ENCODE measurements around the gene ARRDC2.
"Not testable (repeated sequence)": the region's sequence is repeated elsewhere in the genome, so short reads cannot be mapped to it uniquely, and the experiment has no call there.

ARRDC2 gene

DNA sequence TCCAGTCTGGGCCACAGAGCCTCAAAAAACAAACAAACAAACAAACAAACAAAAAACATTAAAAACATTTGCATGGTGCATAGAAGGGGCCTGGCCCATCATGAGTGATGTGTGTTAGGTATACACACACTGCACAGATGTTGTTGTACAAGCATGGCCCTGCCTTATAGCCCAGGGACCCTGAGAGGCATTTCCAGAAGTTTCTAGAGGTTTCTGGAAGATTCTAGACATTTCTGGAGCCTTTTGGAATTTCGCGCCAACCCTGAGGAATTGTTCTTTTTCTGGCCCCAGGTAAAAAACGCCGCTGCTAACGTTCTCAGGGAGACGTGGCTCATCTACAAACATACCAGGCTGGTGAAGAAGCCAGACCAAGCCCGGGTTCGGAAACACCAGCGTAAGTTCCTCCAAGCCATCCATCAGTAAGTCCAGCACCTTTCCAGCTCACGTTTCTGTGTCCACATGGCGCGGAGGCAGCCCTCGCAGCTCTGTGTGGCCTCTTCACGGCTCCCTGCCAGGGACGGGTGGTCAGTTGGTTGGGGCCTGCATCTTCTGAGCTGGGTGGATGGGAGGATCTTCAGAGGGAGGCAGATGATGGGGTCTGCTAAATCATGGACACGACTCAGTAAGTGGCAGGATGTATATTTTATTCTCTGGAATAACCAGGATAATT is 18.4 kb upstream of the ARRDC2 start:
- DNase-seq (ENCODE audit: low spot score), result no peak

DNA sequence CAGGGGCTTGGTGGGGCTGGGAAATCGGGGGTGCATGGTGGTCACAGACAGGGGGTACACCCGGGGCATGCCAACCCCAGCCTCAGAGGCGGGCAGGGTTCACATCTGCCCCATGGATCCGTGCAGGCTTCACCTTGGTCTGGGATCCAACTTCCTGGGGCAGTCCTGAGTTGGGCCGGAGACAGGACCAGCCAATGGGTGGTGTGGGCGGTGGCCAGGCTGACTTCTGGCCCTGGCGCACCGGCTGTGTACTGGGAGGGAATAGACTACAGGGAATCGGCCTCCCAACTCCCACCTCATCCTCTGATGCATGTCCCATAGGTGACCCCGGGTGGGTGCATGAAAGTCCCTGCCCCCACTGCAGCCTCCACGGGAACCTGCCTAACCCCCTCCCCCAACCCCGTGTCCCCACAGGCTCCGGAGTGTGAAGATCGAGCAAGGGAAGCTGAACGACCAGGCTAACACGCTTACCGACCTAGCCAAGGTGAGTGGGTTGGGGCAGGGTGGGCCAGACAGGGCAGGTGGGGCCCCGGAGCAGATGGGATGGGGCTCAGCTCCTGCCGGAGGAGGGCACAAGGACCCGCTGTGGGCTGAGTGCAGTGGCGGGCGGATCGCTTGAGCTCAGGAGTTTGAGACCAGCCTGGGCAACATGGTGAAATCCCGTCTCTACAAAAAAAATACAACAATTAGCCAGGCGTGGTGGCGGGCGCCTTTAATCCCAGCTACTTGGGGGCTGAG is 14.7 kb upstream of the ARRDC2 start:
- DNase-seq (ENCODE audit: low spot score), result no peak

DNA sequence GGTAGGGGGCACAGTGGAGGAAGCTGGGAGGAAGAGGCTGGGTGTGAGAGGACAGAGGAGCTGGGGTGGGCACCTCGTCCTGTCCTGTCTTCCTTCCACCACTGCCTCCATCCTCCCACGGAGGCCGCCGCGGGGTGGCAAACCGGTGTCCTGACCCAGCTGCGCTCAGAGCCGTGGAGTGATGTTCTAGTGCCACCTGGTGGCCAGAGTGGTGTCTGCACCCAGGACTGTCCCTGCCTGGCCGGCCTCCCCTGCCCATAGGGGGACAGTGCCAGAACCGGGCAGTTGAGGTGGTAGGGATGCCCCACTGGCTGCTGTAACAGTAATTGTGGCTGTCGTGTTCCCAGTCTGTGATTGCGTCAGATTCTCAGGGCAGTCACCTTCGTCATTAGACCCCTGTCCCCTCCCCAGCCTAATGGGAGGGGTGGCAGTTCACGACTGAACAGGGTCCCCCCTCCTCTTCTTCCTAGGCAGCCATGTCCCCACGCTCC is 11.1 kb upstream of the ARRDC2 start:
- DNase-seq (ENCODE audit: low spot score), result peak; percentile 63

DNA sequence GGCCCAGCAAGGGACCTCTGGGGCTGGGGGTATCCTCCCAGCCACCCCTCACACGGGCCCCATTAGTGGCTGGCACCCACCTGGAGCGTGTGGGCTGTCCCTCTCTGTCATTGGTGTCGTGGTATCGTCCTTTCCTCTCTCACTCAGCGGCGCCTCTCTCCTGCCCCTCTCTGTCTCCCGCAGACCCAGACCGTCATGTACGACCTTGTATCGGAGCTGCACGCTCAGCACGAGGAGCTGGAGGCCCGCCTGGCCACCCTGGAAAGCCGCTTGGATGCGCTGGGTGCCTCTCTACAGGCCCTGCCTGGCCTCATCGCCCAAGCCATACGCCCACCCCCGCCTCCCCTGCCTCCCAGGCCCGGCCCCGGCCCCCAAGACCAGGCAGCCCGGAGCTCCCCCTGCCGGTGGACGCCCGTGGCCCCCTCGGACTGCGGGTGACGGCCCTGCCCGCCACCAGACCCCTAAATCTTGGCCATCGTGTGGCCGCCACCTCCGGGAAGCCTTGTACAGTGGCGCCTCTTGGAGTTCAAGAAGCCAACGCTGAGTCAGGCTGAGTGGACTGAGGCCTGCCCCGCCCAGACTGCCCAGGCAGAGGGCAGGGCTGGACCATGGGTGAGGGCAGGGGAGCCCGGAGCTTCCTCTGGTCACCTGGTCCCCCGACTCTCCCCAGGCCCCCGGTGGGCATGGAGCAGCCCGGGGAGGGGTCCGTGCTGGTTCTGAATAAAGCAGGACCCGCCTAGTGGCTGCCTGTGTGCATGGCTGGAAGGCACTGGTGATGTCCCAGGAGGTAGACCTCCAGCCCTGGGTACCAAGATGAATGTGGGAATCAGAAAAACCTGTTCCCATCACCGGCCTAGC is 9.8 kb upstream of the ARRDC2 start:
- no peak for DNase-seq (ENCODE audit: low spot score)

DNA sequence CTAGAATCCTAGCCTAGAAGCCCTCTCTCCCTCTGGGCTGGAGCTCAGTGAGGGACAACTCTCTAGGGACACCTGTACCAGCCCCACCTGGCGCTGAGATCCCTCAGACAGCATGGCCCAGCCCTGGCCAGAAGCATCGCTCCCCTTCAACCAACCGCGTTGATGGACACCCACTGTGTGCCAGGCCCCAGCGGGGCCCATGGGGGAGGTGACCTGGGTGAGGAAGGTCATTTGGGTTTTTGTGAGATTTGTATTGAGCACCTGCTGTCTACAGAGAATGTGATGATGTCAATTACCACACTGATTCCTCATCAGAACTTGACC is 9.2 kb upstream of the ARRDC2 start:
- DNase-seq (ENCODE audit: low spot score), result no peak

DNA sequence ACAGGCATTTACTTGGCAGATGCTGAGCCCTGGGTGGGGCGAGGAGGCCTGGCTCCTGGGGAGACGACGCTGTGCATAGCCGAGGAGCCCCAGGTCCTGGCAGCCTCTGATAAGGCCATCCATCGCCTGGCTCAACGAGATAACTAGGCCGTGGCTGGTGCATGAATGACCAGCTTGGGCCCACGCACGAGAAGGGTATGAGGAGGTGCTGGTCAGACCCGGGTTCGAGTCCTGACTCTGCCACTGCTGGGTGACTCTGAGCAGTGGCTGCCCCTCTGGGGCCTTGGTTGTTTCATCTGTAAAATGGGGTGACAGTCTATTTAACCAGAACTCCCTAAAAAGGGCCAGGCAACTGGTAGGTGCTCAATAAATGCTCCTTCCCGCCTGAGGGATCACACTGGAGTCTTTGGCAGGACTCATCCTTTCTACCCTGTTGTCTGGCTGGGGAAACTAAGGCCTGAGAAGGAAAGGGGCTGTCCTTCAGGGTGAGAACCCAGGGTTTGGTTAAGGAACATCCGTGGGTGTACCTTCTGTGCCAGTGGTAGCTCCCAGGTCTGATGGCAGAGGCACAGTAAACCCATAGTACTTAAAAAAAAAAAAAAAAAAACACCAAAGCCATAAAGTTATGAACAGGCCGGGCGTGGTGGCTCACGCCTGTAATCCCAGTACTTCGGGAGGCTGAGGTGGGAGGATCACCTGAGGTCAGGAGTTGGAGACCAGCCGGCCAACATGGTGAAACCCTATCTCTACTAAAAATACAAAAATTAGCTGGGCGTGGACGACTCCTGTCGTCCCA is 8.1 kb upstream of the ARRDC2 start:
- no peak for DNase-seq (ENCODE audit: low spot score)

DNA sequence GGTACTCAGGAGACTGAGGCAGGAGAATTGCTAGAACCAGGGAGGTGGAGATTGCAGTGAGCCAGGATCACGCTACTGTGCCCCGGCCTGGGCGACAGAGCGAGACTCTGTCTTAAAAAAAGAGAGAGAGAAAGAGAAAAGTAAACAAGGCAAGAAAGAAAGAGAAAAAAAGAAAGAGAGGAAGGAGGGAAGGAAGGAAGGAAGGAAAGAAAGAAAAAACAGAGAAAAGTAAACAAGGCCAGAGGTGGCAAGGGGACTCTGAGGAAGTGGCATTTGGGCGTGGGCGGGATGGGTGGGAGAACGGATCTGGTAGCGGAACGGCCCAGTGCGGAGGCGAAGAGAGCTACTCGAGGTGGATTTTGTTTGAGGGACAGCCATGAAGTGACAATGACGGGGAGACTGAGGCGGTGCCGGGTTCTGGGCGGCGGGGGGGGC is 7.5 kb upstream of the ARRDC2 start:
- DNase-seq (ENCODE audit: low spot score), result no peak

DNA sequence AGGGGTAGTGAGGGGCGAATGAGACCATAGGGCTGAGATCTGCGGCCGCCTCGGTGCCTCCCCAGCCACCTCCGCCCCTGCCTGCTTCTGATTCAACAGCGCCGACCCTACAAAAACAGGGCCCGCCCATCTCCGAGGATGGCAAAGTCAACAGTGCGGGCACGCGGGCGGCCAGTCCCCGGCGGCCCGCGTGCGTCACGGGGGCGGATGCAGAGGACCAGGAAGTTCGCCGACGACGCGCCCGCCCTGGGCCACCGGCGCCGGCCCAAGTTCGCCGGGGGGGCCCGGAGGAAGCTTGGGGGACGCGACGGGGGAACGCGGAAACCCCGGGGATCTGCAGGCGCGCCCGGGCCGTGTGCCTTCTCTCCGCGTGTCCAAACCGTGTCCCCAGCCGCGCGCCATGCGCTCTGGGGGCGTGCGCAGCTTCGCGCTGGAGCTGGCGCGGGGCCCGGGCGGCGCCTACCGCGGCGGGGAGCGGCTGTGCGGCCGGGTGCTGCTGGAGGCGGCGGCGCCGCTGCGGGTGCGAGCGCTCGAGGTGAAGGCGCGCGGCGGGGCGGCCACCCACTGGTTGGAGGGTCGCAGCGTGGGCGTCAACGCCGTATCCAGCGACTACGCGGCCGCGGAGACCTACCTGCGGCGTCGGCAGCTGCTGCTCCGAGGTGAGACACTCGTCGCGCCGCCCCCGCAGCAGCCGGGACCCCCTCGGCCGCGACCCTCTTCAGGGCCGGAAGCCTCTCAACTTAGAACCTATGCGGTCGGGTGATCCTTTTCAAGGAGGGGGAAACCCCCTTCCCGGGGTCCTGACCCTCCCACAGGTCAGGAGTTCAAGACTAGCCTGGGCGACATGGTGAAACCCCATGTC is 6.8 kb upstream of the ARRDC2 start:
- DNase-seq (ENCODE audit: low spot score), result peak; percentile 58

DNA sequence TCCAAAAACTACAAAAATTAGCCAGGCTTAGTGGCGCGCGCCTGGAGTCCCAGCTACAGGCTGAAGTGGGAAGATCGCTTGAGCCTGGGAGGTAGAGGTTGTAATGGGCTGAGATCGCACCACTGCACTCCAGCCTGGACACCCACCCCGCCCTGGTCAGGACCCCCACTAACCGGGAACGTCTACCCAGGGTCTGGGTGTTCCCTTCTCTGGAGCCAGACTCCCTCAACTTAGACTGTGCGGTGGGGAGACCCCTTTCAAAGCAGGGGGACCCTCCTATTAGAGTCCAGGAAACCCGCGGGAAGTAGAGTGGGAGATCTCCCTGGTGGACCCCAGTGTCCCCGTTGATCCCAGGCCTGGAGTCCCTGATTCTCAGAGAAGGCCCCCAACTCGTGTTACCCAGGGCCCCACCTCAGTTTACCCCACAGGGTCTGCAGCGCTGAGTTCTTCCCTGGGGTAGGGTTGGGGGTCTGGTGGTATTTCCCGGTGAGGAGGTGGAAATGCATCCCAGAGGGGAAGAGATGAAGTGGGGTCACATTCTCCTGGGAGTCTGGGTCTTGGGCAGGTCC is 6.1 kb upstream of the ARRDC2 start:
- no peak for DNase-seq (ENCODE audit: low spot score)

DNA sequence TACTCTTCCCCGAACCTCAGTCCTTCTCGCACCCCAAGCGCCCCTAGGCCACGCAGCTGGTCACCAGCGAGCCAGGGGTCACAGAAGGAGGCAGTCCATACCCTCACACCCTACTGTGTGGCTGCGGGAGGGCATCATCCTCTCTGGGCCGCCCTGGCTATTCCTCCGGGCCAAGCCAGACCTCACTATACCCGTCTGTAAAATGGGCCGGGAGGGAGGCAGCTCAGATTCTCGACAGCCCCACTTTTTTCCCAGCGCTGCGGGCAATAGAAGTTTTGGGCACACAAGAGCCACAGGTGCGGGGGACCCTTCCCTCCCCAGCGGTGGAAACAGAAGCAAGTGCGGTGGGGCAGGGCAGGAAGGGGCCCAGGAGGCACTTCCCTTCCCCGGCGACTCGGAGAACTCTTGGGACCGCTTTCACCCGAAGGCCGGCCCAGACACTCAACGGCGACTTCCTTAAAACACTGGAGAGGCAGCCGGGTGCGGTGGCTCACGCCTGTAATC is 5.6 kb upstream of the ARRDC2 start:
- DNase-seq (ENCODE audit: low spot score), result no peak

DNA sequence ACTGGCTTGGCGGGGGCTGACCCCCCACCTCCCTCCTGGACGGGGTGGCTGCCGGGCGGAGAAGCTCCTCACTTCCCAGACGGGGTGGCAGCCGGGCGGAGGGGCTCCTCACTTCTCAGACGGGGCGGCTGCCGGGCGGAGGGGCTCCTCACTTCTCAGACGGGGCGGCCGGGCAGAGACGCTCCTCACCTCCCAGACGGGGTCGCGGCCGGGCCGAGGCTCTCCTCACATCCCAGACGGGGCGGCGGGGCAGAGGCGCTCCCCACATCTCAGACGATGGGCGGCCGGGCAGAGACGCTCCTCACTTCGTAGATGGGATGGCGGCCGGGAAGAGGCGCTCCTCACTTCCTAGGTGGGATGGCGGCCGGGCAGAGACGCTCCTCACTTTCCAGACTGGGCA is 2.2 kb upstream of the ARRDC2 start:
- DNase-seq (ENCODE audit: low spot score), result not testable (repeated sequence)

DNA sequence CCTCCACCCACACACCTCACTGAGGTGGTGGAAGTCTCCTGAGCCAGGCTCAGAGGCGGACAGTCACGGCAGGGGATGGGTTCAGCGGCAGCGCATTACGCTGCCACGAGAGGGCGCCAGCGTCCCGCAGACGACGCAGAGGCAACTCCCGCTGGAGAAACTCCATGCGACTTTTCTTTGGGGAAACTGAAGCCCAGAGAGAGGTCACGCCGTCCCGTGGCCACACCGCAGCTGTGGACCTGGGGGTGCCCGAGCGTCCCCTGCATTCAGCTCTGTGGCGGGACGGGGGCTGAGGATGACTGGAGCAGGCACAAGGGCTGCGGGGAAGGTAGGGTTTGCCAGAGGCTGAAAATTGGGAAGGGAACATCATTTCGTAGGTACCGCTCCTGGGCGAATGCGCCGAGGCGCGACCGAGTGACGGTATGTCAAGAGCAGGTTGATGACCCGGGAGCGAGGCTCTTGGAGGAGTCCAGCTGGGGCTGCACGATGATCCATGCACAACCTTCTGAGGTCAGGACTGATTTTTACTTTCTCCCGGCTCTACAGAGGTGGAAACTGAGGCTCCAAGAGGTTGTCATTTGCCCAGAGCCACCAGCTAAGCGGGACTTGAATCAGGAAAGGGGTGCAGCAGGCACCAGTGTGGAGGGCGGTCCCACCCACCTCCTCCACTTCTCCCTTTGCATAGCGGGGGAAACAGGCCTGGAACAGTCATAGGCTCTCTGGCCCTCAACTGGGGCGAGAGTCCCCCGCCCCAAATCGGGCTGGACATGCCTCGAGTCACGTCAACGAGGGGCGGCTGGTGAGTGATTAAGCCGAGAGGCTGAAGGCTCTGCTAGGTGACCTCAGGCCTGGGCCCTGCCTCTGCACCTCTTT is 690 bp upstream of the ARRDC2 start:
- peak; percentile 76 for DNase-seq (ENCODE audit: low spot score)

DNA sequence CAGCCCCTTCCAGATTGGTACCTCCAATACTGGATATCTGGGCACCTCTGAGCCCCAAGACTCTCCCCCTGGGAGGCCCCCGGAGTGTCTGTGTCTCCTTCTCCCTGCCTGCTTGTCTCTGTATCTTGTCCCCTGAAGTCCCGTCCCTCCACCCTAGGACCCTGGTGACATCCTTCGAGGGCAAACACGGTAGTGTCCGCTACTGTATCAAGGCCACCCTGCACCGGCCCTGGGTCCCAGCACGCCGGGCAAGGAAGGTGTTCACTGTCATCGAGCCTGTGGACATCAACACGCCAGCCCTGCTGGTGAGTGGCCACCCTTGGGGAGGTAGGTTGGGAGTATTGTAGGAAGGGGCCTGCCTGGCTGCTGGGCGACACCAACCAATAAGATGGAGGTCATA is 844 bp downstream of the ARRDC2 start:
- no peak for DNase-seq (ENCODE audit: low spot score)

DNA sequence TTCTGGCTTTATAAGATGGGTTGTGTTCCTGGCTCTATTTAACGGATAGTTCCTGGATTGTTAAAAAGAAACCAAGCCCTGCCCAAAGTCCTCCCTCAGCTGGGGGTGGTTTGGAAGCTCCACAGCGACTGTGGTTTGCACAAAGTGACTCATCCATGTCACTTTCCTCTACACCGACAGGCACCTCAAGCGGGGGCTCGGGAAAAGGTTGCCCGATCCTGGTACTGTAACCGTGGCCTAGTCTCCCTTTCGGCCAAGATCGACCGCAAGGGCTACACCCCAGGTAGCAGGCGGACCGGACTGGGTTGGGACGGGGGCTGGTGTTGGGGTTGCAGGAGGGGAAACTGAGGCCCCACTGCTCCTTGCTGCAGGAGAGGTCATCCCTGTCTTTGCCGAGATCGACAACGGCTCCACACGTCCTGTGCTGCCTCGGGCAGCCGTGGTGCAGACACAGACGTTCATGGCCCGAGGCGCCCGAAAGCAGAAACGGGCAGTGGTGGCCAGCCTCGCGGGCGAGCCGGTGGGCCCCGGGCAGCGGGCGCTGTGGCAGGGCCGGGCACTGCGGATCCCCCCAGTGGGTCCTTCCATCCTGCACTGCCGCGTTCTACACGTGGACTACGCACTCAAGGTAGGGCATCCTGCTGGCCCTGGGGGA is 1.6 kb downstream of the ARRDC2 start:
- DNase-seq (ENCODE audit: low spot score), result no peak

DNA sequence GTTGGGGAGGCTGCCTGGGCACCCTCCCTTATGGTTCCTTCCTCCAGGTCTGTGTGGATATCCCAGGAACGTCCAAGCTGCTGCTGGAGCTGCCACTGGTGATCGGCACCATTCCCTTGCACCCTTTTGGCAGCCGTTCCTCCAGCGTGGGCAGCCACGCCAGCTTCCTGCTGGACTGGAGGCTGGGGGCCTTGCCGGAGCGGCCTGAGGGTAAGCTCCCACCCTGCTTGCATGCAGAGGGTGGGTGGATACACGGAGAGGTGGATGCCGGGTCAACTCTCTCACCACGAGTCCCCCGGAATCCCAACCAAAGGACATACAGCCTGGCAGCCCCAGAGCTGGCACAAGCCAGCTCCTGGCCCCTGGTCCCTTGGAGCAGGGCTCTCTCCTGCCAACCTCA is 2.2 kb downstream of the ARRDC2 start:
- DNase-seq (ENCODE audit: low spot score), result no peak

DNA sequence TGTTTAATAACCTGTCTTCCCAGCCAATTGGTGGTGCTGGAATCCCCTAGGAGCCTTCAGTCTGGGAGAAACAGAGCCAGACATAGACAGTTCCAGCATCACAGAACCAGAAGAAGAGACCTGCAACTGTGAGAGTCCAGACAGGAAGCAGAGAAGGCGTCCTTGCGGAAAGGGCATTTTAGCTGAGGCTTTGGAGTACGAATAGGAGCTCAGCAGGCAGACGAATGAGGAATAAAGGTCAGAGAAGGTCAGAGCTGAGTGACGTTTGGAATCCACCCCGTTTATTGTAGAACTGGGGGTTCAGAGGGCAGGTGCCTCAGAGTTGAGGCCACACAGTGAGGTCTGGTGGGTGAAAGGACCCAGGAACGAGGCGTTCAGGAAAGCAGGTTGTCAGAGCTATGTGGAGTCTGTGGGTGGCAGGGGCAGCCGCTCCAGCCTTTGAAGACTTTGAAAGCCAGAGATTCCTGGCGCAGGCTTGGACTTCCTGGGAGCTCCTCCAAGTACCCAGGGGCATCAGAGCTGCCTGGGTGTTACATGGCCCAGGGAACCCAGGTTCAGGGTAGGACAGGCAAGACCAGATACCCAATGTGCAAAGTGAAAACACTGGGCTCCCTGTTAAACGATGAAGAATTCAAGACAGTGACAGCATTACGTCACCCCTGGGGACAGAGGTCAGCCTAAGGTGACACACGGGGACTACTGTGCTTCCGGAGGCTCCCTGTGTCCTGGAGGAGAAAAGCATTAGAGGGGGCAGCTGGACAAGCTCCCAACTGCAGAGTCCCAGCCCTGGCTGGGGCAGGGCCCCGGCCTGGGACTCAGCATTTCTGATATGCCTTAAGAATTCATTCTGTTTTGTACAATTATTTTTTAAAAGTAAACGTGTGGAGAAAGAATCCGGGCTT is 5.5 kb downstream of the ARRDC2 start:
- DNase-seq (ENCODE audit: low spot score), result no peak

DNA sequence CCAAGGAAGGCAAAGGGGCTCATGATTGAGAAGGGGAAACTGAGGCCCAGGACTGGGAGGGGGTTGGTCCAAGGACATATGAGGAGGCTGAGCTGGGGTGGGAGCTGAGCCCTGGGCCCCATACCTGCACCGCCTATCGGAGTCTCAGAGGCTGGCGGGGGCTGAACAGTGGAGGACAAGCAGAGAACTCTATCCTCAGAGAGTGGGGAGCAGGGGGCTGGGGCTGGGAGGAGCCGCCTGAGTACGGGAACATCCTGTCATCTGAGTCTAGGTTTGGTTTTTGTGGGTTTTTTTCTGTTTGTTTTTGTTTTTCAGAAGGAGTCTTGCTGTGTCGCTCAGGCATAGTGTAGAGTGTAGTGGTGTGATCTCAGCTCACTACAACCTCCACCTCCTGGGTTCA is 6.2 kb downstream of the ARRDC2 start:
- DNase-seq (ENCODE audit: low spot score), result no peak

All from COLO829 (cell line).